GM23338 (cell line): ENCODE measurements around the gene HBA1. TPM values are rescaled to one million over a fixed set of nuclear protein-coding genes. Genes with fewer than 3 reads are reported as not detected.
A peak's percentile ranks its signal among the peaks of the same experiment; 100 is the strongest.
"Not testable (repeated sequence)": the region's sequence is repeated elsewhere in the genome, so short reads cannot be mapped to it uniquely, and the experiment has no call there.

Experiments
- ATAC-seq: fragments of 200-7000 bp; cut with Tn5 transposase; 3 replicates; pipeline ENCODE4 v1.9.1; 2020
- DNase-seq: peaks from one replicate; pipeline ENCODE4 v3.0.0-alpha.2; 2015; ENCODE audit warnings: low spot score
- H2AFZ ChIP-seq: fragments of 200-600 bp; sonication (generic); 2 replicates; pipeline ENCODE4 v1.8.0; 2016; ENCODE audit warnings: antibody characterized with exemption, mild to moderate bottlenecking, moderate library complexity
- H3F3A ChIP-seq: fragments of 200-600 bp; sonication (generic); replicated peaks from 2 replicates; pipeline ENCODE4 v1.8.0; 2017; ENCODE audit warnings: antibody characterized with exemption, mixed run types, low read depth
- H3K27ac ChIP-seq: fragments of 200-600 bp; sonication (generic); 2 replicates; pipeline ENCODE4 v1.6.1; 2016; ENCODE audit warnings: low read depth
- H3K27me3 ChIP-seq: fragments of 200-600 bp; sonication (generic); 2 replicates; pipeline ENCODE4 v1.8.0; 2016; ENCODE audit warnings: mild to moderate bottlenecking, mixed run types, moderate library complexity; ENCODE audit not compliant: insufficient read depth
- H3K36me3 ChIP-seq: fragments of 200-600 bp; sonication (generic); 2 replicates; pipeline ENCODE4 v1.8.0; 2016; ENCODE audit warnings: mild to moderate bottlenecking; ENCODE audit not compliant: insufficient read depth
- H3K4me1 ChIP-seq: fragments of 200-600 bp; sonication (generic); 2 replicates; pipeline ENCODE4 v1.8.0; 2016; ENCODE audit warnings: mild to moderate bottlenecking, moderate library complexity; ENCODE audit not compliant: insufficient read depth
- H3K4me2 ChIP-seq: fragments of 200-600 bp; sonication (generic); 2 replicates; pipeline ENCODE4 v1.7.1; 2017; ENCODE audit warnings: mixed run types
- H3K4me3 ChIP-seq: fragments of 200-600 bp; sonication (generic); 2 replicates; pipeline ENCODE4 v1.6.1; 2016; ENCODE audit warnings: mixed run types
- H3K79me2 ChIP-seq: fragments of 200-600 bp; sonication (generic); replicated peaks from 2 replicates; pipeline ENCODE4 v1.8.0; 2017; ENCODE audit warnings: mild to moderate bottlenecking; ENCODE audit not compliant: insufficient read depth
- H3K9me2 ChIP-seq: fragments of 200-600 bp; sonication (generic); 2 replicates; pipeline ENCODE4 v1.8.0; 2017; ENCODE audit not compliant: insufficient read depth
- H4K20me1 ChIP-seq: fragments of 200-600 bp; sonication (generic); replicated peaks from 2 replicates; pipeline ENCODE4 v1.8.0; 2017; ENCODE audit warnings: mild to moderate bottlenecking; ENCODE audit not compliant: insufficient read depth
- H3K27ac Mint-ChIP-seq: 2 replicates; pipeline ENCODE4 v1.8.0; 2020; ENCODE audit warnings: inconsistent platforms, mild to moderate bottlenecking, moderate library complexity, mixed read lengths
- H3K27me3 Mint-ChIP-seq: 3 replicates; pipeline ENCODE4 v1.8.0; 2022; ENCODE audit warnings: low read depth, mild to moderate bottlenecking, moderate library complexity, mixed read lengths, inconsistent platforms; ENCODE audit not compliant: insufficient read depth, poor library complexity
- H3K36me3 Mint-ChIP-seq: 3 replicates; pipeline ENCODE4 v1.8.0; 2021; ENCODE audit warnings: low read depth, mild to moderate bottlenecking, inconsistent platforms, moderate library complexity, mixed read lengths
- H3K4me1 Mint-ChIP-seq: 3 replicates; pipeline ENCODE4 v1.8.0; 2020; ENCODE audit warnings: mild to moderate bottlenecking, inconsistent platforms, mixed read lengths
- H3K4me3 Mint-ChIP-seq: 3 replicates; pipeline ENCODE4 v1.8.0; 2021; ENCODE audit warnings: moderate library complexity, mild to moderate bottlenecking, inconsistent platforms, mixed read lengths
- H3K9me3 Mint-ChIP-seq: 3 replicates; pipeline ENCODE4 v1.8.0; 2020; ENCODE audit warnings: moderate library complexity, mild to moderate bottlenecking, inconsistent platforms, mixed read lengths
- EZH2phosphoT487 ChIP-seq: fragments of 200-600 bp; sonication (generic); IDR thresholded peaks from one replicate; pipeline ENCODE4 v1.8.1; 2018; ENCODE audit warnings: antibody characterized with exemption; ENCODE audit not compliant: unreplicated experiment
- STAT1 ChIP-seq: IDR thresholded peaks from one replicate; pipeline ENCODE4 v1.6.1; 2016; ENCODE audit warnings: antibody characterized with exemption; ENCODE audit not compliant: unreplicated experiment
- ZNF114 ChIP-seq: fragments of 250-450 bp; sonication (Bioruptor Pico); IDR thresholded peaks from 2 replicates; pipeline ENCODE4 v1.5.0; 2020; ENCODE audit warnings: mild to moderate bottlenecking, moderate library complexity
- polyA plus RNA-seq: library from polyadenylated mRNA; unstranded; fragments of >200 nt; fragmentation: Nextera tagmentation; extraction: Ambion mirVana; gene quantifications from 2 replicates; pipeline ENCODE4 v1.2.1, GENCODE V29; 2016
- total RNA-seq: library from RNA; depleted of rRNA; stranded (reverse); fragments of >200 nt; shearing (Covaris generic); gene quantifications from 2 replicates; pipeline ENCODE4 v1.2.3, GENCODE V29; 2014
- TF ChIP-seq, protein P1 (sequence below): IDR thresholded peaks from one replicate; pipeline ENCODE4 v1.6.1; 2018; ENCODE audit warnings: antibody characterized with exemption; ENCODE audit not compliant: unreplicated experiment
- TF ChIP-seq, protein P2 (sequence below): IDR thresholded peaks from 2 replicates; pipeline ENCODE4 v1.6.1; 2016; ENCODE audit warnings: antibody characterized with exemption
- TF ChIP-seq, protein P3 (sequence below): fragments of 250-450 bp; sonication (Bioruptor Pico); IDR thresholded peaks from 2 replicates; pipeline ENCODE4 v1.5.0; 2020; ENCODE audit warnings: mild to moderate bottlenecking, moderate library complexity

The HBA1 gene
- total and polyA plus RNA-seq, 2 experiments from 2014 or later: 6.7 TPM; not detected in 1

DNA sequence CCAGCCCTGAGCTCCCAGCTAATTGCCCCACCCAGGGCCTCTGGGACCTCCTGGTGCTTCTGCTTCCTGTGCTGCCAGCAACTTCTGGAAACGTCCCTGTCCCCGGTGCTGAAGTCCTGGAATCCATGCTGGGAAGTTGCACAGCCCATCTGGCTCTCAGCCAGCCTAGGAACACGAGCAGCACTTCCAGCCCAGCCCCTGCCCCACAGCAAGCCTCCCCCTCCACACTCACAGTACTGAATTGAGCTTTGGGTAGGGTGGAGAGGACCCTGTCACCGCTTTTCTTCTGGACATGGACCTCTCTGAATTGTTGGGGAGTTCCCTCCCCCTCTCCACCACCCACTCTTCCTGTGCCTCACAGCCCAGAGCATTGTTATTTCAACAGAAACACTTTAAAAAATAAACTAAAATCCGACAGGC lies 6.4 kb upstream of the HBA1 start:
- Histone ChIP-seq H3F3A (peaks cover 12% of the 10 kb centered on the region), H3K27me3 (peaks cover 88% of the 10 kb centered on the region), H3K4me2 (peak overlapping the region; percentile 62), H3K4me1 (peaks cover 52% of the 10 kb centered on the region), H3K4me3 (peak overlapping the region; percentile 27; the same call in 1 of the 2 replicates)
- Mint-ChIP-seq H3K4me3 (peak overlapping the region; percentile 34; the same call in 1 of the 3 replicates), H3K4me1 (peaks cover 47% of the 10 kb centered on the region), H3K27me3 (peaks cover 85% of the 10 kb centered on the region)
- H3K9me3 Mint-ChIP-seq, H2AFZ ChIP-seq, H3K79me2 ChIP-seq, H3K27ac Mint-ChIP-seq, H3K36me3 ChIP-seq, H3K9me2 ChIP-seq, H3K36me3 Mint-ChIP-seq, H3K27ac ChIP-seq, H4K20me1 ChIP-seq: not testable (repeated sequence)
- TF ChIP-seq, protein P1, sequence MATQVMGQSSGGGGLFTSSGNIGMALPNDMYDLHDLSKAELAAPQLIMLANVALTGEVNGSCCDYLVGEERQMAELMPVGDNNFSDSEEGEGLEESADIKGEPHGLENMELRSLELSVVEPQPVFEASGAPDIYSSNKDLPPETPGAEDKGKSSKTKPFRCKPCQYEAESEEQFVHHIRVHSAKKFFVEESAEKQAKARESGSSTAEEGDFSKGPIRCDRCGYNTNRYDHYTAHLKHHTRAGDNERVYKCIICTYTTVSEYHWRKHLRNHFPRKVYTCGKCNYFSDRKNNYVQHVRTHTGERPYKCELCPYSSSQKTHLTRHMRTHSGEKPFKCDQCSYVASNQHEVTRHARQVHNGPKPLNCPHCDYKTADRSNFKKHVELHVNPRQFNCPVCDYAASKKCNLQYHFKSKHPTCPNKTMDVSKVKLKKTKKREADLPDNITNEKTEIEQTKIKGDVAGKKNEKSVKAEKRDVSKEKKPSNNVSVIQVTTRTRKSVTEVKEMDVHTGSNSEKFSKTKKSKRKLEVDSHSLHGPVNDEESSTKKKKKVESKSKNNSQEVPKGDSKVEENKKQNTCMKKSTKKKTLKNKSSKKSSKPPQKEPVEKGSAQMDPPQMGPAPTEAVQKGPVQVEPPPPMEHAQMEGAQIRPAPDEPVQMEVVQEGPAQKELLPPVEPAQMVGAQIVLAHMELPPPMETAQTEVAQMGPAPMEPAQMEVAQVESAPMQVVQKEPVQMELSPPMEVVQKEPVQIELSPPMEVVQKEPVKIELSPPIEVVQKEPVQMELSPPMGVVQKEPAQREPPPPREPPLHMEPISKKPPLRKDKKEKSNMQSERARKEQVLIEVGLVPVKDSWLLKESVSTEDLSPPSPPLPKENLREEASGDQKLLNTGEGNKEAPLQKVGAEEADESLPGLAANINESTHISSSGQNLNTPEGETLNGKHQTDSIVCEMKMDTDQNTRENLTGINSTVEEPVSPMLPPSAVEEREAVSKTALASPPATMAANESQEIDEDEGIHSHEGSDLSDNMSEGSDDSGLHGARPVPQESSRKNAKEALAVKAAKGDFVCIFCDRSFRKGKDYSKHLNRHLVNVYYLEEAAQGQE: peak; percentile 67
- TF ChIP-seq, protein P2, sequence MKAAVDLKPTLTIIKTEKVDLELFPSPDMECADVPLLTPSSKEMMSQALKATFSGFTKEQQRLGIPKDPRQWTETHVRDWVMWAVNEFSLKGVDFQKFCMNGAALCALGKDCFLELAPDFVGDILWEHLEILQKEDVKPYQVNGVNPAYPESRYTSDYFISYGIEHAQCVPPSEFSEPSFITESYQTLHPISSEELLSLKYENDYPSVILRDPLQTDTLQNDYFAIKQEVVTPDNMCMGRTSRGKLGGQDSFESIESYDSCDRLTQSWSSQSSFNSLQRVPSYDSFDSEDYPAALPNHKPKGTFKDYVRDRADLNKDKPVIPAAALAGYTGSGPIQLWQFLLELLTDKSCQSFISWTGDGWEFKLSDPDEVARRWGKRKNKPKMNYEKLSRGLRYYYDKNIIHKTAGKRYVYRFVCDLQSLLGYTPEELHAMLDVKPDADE: peak; percentile 65
- peak; percentile 40 for DNase-seq
- peak; percentile 18 for ATAC-seq

DNA sequence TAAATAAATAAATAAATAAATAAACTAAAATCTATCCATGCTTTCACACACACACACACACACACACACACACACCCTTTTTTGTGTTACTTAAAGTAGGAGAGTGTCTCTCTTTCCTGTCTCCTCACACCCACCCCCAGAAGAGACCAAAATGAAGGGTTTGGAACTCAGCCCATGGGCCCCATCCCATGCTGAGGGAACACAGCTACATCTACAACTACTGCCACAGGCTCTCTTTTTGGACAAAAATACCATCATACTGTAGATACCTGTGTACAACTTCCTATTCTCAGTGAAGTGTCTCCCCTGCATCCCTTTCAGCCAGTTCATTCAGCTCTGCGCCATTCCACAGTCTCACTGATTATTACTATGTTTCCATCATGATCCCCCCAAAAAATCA lies 5.7 kb upstream of the HBA1 start:
- no peak for DNase-seq
- TF ChIP-seq EZH2phosphoT487 (no peak), ZNF114 (CRISPR knock-in tag) (no peak), STAT1 (no peak)
- TF ChIP-seq, protein P3, sequence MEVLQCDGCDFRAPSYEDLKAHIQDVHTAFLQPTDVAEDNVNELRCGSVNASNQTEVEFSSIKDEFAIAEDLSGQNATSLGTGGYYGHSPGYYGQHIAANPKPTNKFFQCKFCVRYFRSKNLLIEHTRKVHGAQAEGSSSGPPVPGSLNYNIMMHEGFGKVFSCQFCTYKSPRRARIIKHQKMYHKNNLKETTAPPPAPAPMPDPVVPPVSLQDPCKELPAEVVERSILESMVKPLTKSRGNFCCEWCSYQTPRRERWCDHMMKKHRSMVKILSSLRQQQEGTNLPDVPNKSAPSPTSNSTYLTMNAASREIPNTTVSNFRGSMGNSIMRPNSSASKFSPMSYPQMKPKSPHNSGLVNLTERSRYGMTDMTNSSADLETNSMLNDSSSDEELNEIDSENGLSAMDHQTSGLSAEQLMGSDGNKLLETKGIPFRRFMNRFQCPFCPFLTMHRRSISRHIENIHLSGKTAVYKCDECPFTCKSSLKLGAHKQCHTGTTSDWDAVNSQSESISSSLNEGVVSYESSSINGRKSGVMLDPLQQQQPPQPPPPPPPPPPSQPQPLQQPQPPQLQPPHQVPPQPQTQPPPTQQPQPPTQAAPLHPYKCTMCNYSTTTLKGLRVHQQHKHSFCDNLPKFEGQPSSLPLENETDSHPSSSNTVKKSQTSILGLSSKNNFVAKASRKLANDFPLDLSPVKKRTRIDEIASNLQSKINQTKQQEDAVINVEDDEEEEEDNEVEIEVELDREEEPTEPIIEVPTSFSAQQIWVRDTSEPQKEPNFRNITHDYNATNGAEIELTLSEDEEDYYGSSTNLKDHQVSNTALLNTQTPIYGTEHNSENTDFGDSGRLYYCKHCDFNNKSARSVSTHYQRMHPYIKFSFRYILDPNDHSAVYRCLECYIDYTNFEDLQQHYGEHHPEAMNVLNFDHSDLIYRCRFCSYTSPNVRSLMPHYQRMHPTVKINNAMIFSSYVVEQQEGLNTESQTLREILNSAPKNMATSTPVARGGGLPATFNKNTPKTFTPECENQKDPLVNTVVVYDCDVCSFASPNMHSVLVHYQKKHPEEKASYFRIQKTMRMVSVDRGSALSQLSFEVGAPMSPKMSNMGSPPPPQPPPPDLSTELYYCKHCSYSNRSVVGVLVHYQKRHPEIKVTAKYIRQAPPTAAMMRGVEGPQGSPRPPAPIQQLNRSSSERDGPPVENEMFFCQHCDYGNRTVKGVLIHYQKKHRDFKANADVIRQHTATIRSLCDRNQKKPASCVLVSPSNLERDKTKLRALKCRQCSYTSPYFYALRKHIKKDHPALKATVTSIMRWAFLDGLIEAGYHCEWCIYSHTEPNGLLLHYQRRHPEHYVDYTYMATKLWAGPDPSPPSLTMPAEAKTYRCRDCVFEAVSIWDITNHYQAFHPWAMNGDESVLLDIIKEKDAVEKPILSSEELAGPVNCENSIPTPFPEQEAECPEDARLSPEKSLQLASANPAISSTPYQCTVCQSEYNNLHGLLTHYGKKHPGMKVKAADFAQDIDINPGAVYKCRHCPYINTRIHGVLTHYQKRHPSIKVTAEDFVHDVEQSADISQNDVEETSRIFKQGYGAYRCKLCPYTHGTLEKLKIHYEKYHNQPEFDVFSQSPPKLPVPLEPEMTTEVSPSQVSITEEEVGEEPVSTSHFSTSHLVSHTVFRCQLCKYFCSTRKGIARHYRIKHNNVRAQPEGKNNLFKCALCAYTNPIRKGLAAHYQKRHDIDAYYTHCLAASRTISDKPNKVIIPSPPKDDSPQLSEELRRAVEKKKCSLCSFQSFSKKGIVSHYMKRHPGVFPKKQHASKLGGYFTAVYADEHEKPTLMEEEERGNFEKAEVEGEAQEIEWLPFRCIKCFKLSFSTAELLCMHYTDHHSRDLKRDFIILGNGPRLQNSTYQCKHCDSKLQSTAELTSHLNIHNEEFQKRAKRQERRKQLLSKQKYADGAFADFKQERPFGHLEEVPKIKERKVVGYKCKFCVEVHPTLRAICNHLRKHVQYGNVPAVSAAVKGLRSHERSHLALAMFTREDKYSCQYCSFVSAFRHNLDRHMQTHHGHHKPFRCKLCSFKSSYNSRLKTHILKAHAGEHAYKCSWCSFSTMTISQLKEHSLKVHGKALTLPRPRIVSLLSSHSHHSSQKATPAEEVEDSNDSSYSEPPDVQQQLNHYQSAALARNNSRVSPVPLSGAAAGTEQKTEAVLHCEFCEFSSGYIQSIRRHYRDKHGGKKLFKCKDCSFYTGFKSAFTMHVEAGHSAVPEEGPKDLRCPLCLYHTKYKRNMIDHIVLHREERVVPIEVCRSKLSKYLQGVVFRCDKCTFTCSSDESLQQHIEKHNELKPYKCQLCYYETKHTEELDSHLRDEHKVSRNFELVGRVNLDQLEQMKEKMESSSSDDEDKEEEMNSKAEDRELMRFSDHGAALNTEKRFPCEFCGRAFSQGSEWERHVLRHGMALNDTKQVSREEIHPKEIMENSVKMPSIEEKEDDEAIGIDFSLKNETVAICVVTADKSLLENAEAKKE (CRISPR knock-in tag): no peak
- Histone ChIP-seq H3K79me2 (no peaks in the 10 kb centered on the region), H4K20me1 (no peaks in the 10 kb centered on the region; the same call in 1 of the 2 replicates), H3K9me2 (no peaks in the 10 kb centered on the region), H3F3A (peaks cover 12% of the 10 kb centered on the region), H3K27me3 (peaks cover 88% of the 10 kb centered on the region), H3K4me3 (no peak overlapping the region), H2AFZ (no peak overlapping the region), H3K36me3 (no peaks in the 10 kb centered on the region), H3K4me1 (peaks cover 49% of the 10 kb centered on the region), H3K27ac (no peak overlapping the region), H3K4me2 (no peak overlapping the region)
- peaks cover 52% of the 10 kb centered on the region for H3K4me1 Mint-ChIP-seq
- no peak overlapping the region for H3K27ac Mint-ChIP-seq
- no peak for ATAC-seq
- H3K27me3 Mint-ChIP-seq: peaks cover 85% of the 10 kb centered on the region
- no peaks in the 10 kb centered on the region; the same call in 2 of the 3 replicates for H3K36me3 Mint-ChIP-seq
- no peak overlapping the region; the same call in 2 of the 3 replicates for H3K4me3 Mint-ChIP-seq
- no peaks in the 10 kb centered on the region for H3K9me3 Mint-ChIP-seq
